ENCODE results near the gene LGALS4. TPM values are rescaled to one million over a fixed set of nuclear protein-coding genes. Genes with fewer than 3 reads are reported as not detected.
"Not testable (repeated sequence)": the region's sequence is repeated elsewhere in the genome, so short reads cannot be mapped to it uniquely, and the experiment has no call there.

The LGALS4 gene
- total RNA-seq, 3 donors from 2014 or later, result 2,367 to 7,005 (median 6,199) TPM

- intact Hi-C loops (cut with DNase I, micrococcal nuclease), result no loop called here
- Histone ChIP-seq H3K4me1 (ENCODE audit: low read depth) (peaks cover 35% of the 10 kb centered on the region), H3K4me3 (no peak overlapping the region), H3K9me3 (no peaks in the 10 kb centered on the region), H3K36me3 (ENCODE audit: low read depth) (no peaks in the 10 kb centered on the region)
- ATAC-seq (no peak), DNase-seq (no peak)
- TF ChIP-seq, protein P1, sequence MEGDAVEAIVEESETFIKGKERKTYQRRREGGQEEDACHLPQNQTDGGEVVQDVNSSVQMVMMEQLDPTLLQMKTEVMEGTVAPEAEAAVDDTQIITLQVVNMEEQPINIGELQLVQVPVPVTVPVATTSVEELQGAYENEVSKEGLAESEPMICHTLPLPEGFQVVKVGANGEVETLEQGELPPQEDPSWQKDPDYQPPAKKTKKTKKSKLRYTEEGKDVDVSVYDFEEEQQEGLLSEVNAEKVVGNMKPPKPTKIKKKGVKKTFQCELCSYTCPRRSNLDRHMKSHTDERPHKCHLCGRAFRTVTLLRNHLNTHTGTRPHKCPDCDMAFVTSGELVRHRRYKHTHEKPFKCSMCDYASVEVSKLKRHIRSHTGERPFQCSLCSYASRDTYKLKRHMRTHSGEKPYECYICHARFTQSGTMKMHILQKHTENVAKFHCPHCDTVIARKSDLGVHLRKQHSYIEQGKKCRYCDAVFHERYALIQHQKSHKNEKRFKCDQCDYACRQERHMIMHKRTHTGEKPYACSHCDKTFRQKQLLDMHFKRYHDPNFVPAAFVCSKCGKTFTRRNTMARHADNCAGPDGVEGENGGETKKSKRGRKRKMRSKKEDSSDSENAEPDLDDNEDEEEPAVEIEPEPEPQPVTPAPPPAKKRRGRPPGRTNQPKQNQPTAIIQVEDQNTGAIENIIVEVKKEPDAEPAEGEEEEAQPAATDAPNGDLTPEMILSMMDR (IDR thresholded peaks at IDR 0.05), result no peak
Measured at GRCh38 chr19:38830039-38830733, 17.4 kb upstream of the LGALS4 start.

DNA sequence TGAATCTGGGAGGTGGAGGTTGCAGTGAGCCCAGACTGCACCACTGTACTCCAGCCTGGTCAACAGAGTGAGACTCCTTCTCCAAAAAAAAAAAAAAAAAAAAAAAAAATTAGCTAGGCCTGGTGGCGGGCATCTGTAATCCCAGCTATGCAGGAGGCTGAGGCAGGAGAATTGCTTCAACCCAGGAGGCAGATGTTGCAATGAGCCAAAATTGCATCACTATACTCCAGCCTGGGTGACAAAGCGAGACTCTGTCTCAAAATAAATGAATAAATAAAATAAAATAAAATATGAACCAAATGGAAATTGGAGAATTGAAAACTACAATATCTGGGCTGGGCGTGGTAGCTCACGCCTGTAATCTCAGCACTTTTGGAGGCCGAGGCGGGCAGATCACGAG lies 16.5 kb upstream of the LGALS4 start:
- H3K36me3 ChIP-seq (ENCODE audit: low read depth); DNase-seq; H3K4me3 ChIP-seq; H3K9me3 ChIP-seq; intact Hi-C loops (cut with DNase I, micrococcal nuclease); ATAC-seq: not testable (repeated sequence)
- H3K4me1 ChIP-seq (ENCODE audit: low read depth), result peaks cover 34% of the 10 kb centered on the region

DNA sequence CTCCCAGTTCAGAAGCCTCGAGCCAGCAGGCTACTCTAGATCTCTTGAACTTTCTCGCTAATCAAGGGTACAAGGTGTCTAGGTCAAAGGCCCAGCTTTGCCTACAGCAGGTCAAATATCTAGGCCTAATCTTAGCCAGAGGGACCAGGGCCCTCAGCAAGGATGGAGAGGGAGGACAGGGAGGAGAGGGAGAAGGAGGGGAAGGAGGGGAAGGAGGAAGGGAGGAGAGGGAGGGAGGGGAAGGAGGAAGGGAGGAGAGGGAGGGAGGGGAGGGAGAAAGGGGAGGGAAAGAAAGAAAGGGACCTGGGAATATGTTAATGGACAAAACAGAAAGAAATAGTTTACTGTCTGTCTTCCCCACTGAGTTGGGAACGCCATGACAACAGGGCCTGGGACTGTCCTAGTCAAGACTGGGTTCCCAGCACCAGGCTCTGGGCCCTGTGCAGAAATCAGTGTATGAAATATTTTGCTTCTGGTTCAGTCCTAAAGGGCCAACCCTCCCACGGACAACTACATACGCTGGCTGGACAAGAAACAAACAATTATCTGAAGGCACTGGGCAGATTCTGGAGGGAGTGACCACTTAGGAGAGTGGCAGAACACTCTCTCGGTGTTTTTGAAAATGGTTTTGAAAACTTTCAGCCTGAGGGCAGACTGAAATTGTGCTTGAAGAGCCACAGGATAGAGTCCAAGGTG lies 14.3 kb upstream of the LGALS4 start:
- no peaks in the 10 kb centered on the region for H3K9me3 ChIP-seq
- no peaks in the 10 kb centered on the region for H3K36me3 ChIP-seq (ENCODE audit: low read depth)
- TF ChIP-seq, protein P1 (IDR thresholded peaks at IDR 0.05), result no peak
- intact Hi-C loops (cut with DNase I, micrococcal nuclease), result no loop called here
- ATAC-seq, result no peak
- no peak overlapping the region for H3K4me3 ChIP-seq
- H3K4me1 ChIP-seq (ENCODE audit: low read depth), result peaks cover 22% of the 10 kb centered on the region
- no peak for DNase-seq

DNA sequence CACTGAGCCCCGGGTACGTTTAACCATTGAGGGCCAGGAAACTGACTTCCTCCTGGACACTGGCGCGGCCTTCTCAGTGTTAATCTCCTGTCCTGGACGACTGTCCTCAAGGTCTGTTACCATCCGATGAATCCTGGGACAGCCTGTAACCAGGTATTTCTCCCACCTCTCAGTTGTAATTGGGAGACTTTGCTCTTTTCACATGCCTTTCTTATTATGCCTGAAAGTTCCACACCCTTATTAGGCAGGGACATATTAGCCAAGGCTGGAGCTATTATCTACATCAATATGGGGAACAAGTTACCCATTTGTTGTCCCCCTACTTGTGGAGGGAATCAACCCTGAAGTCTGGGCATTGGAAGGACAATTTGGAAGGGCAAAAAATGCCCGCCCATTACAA lies 13.2 kb upstream of the LGALS4 start:
- H3K36me3 ChIP-seq (ENCODE audit: low read depth); H3K4me3 ChIP-seq; intact Hi-C loops (cut with DNase I, micrococcal nuclease); ATAC-seq; H3K9me3 ChIP-seq; DNase-seq: not testable (repeated sequence)
- peaks cover 29% of the 10 kb centered on the region for H3K4me1 ChIP-seq (ENCODE audit: low read depth)

GRCh38 chr19:38821230-38821825 lies 8.6 kb upstream of the LGALS4 start:
- peaks cover 25% of the 10 kb centered on the region for H3K4me1 ChIP-seq (ENCODE audit: low read depth)
- H3K4me3 ChIP-seq; H3K9me3 ChIP-seq; intact Hi-C loops (cut with DNase I, micrococcal nuclease); ATAC-seq; H3K36me3 ChIP-seq (ENCODE audit: low read depth): not testable (repeated sequence)
- DNase-seq, result peak in 1 of 3 donors; percentile 41

GRCh38 chr19:38819231-38819920 lies 6.6 kb upstream of the LGALS4 start:
- intact Hi-C loops (cut with DNase I, micrococcal nuclease), result no loop called here
- TF ChIP-seq, protein P1 (IDR thresholded peaks at IDR 0.05), result no peak
- H3K4me3 ChIP-seq, result no peak overlapping the region
- peaks cover 35% of the 10 kb centered on the region for H3K4me1 ChIP-seq (ENCODE audit: low read depth)
- ATAC-seq, result peak; percentile 84
- H3K36me3 ChIP-seq (ENCODE audit: low read depth), result no peaks in the 10 kb centered on the region
- DNase-seq, result peak; percentile 90 to 91 (median 91)
- H3K9me3 ChIP-seq, result no peaks in the 10 kb centered on the region
